ENCODE data around the gene TTLL5. TPM values are rescaled to one million over a fixed set of nuclear protein-coding genes. Genes with fewer than 3 reads are reported as not detected.

Gene TTLL5
- total and polyA plus RNA-seq, 2 of the 13 experiments (the other 11 are each of a cell fraction or from before 2014, with no cell fraction given) = 11.8 to 18.8 TPM

GRCh38 chr14:75650253-75651058, 10.6 kb upstream of the TTLL5 start:
- Histone ChIP-seq H3K27me3 (ENCODE audit: control insufficient read depth in 1 of 2, insufficient read depth in 2 of 2, low read length in 2 of 2) (no peaks in the 10 kb centered on the region), H3K4me3 (replicated peaks in 1 of 3; ENCODE audit: insufficient read depth in 1 of 3, low read depth in 2 of 3, low read length in 3 of 3) (peak overlapping the region in 2 of 3 experiments; percentile 23 to 39; a peak in 2 of 6 replicates), H3K36me3 (replicated peaks in 1 of 2; ENCODE audit: control insufficient read depth in 1 of 2, insufficient read depth in 2 of 2, low read length in 2 of 2) (peaks cover 0 to 21% of the 10 kb centered on the region in 2 experiments; a peak in 4 of 5 replicates), H3K79me2 (ENCODE audit: insufficient read depth, low read length) (no peaks in the 10 kb centered on the region), H3K27ac (ENCODE audit: extremely low read length, insufficient read depth, low read length) (peak overlapping the region; percentile 97), H3K9ac (ENCODE audit: insufficient read depth, low read depth, low read length) (peak overlapping the region; percentile 70), H3K4me2 (ENCODE audit: low read depth, low read length) (peak overlapping the region; percentile 67), H3K4me1 (ENCODE audit: insufficient read depth, low read length) (peaks cover 87% of the 10 kb centered on the region), H4K20me1 (ENCODE audit: insufficient read depth, low read length) (no peaks in the 10 kb centered on the region), H3K9me3 (ENCODE audit: low read length) (no peaks in the 10 kb centered on the region), H2AFZ (ENCODE audit: low read length) (no peak overlapping the region)
- in situ Hi-C loops (cut with HindIII; ENCODE audit: extremely low pct_ligation_motif_present, low pct_unique_long_range_greater_than_20kb) (loop anchor here (5.0 kb wide), 1 partner anchor 73 kb away; the partner anchor contains the start of gene FLVCR2), intact Hi-C loops (cut with micrococcal nuclease; ENCODE audit: unreplicated experiment) (loop anchor here (1.0 kb wide), 1 partner anchor 73 kb away; no protein-coding TSS in a partner anchor)
- ATAC-seq (peak; percentile 66), DNase-seq (ENCODE audit: low spot score) (peak; percentile 90), FAIRE-seq (peak; percentile 52)
- 15% methylated on average over 5 of the region's 5 CpGs for WGBS (ENCODE audit: low lambda C conversion rate)
- ChIA-PET POLR2A (interaction anchor here (0.7 to 7.5 kb wide), 12 partner anchors 7 to 115 kb away, joined by 3 to 127 read pairs (median 4); partner anchors contain the start of genes ERG28, FLVCR2 and TTLL5), CTCF (ENCODE audit: low intra/inter-chr PET ratio, low total read pairs) (interaction anchor here (1.2 to 5.1 kb wide), 2 partner anchors 72 to 73 kb away, joined by 4 to 123 read pairs; partner anchors contain the start of gene FLVCR2)
- BruUV-seq (replicated peaks) = TSS peak; percentile 70
- TF ChIP-seq POLR2A (IDR thresholded peaks at IDR 0.05; ENCODE audit: insufficient read depth in 1 of 2, low read depth in 2 of 2, low read length in 2 of 2) (peak; percentile 20 to 56; a peak in 2 of 4 replicates), KMT2A (CRISPR knock-in tag; IDR thresholded peaks at IDR 0.05) (0 out of 2 replicates have a peak, but pooled peaks have one; percentile 15), NCOR1 (IDR thresholded peaks at IDR 0.05; ENCODE audit: borderline replicate concordance, low read length) (peak; percentile 64; the same call in 1 of the 2 replicates), SP140L (CRISPR knock-in tag; IDR thresholded peaks at IDR 0.05; ENCODE audit: borderline replicate concordance) (no peak), NCOA2 (CRISPR knock-in tag; IDR thresholded peaks at IDR 0.05) (0 out of 2 replicates have a peak, but pooled peaks have one; percentile 61), ZNF263 (CRISPR knock-in tag; IDR thresholded peaks at IDR 0.05) (peak; percentile 26; the same call in 1 of the 2 replicates), HMG20A (CRISPR knock-in tag; IDR thresholded peaks at IDR 0.05; ENCODE audit: borderline replicate concordance) (peak; percentile 4; the same call in 1 of the 2 replicates), ZNF784 (CRISPR knock-in tag; IDR thresholded peaks at IDR 0.05; ENCODE audit: borderline replicate concordance) (0 out of 2 replicates have a peak, but pooled peaks have one; percentile 42)
- TF ChIP-seq, protein P1, sequence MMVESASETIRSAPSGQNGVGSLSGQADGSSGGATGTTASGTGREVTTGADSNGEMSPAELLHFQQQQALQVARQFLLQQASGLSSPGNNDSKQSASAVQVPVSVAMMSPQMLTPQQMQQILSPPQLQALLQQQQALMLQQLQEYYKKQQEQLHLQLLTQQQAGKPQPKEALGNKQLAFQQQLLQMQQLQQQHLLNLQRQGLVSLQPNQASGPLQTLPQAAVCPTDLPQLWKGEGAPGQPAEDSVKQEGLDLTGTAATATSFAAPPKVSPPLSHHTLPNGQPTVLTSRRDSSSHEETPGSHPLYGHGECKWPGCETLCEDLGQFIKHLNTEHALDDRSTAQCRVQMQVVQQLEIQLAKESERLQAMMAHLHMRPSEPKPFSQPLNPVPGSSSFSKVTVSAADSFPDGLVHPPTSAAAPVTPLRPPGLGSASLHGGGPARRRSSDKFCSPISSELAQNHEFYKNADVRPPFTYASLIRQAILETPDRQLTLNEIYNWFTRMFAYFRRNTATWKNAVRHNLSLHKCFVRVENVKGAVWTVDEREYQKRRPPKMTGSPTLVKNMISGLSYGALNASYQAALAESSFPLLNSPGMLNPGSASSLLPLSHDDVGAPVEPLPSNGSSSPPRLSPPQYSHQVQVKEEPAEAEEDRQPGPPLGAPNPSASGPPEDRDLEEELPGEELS (CRISPR knock-in tag; IDR thresholded peaks at IDR 0.05) = peak; percentile 81
- TF ChIP-seq, protein P2, sequence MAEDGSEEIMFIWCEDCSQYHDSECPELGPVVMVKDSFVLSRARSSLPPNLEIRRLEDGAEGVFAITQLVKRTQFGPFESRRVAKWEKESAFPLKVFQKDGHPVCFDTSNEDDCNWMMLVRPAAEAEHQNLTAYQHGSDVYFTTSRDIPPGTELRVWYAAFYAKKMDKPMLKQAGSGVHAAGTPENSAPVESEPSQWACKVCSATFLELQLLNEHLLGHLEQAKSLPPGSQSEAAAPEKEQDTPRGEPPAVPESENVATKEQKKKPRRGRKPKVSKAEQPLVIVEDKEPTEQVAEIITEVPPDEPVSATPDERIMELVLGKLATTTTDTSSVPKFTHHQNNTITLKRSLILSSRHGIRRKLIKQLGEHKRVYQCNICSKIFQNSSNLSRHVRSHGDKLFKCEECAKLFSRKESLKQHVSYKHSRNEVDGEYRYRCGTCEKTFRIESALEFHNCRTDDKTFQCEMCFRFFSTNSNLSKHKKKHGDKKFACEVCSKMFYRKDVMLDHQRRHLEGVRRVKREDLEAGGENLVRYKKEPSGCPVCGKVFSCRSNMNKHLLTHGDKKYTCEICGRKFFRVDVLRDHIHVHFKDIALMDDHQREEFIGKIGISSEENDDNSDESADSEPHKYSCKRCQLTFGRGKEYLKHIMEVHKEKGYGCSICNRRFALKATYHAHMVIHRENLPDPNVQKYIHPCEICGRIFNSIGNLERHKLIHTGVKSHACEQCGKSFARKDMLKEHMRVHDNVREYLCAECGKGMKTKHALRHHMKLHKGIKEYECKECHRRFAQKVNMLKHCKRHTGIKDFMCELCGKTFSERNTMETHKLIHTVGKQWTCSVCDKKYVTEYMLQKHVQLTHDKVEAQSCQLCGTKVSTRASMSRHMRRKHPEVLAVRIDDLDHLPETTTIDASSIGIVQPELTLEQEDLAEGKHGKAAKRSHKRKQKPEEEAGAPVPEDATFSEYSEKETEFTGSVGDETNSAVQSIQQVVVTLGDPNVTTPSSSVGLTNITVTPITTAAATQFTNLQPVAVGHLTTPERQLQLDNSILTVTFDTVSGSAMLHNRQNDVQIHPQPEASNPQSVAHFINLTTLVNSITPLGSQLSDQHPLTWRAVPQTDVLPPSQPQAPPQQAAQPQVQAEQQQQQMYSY (CRISPR knock-in tag; IDR thresholded peaks at IDR 0.05) = peak; percentile 38; the same call in 1 of the 2 replicates
- TF ChIP-seq, protein P3, sequence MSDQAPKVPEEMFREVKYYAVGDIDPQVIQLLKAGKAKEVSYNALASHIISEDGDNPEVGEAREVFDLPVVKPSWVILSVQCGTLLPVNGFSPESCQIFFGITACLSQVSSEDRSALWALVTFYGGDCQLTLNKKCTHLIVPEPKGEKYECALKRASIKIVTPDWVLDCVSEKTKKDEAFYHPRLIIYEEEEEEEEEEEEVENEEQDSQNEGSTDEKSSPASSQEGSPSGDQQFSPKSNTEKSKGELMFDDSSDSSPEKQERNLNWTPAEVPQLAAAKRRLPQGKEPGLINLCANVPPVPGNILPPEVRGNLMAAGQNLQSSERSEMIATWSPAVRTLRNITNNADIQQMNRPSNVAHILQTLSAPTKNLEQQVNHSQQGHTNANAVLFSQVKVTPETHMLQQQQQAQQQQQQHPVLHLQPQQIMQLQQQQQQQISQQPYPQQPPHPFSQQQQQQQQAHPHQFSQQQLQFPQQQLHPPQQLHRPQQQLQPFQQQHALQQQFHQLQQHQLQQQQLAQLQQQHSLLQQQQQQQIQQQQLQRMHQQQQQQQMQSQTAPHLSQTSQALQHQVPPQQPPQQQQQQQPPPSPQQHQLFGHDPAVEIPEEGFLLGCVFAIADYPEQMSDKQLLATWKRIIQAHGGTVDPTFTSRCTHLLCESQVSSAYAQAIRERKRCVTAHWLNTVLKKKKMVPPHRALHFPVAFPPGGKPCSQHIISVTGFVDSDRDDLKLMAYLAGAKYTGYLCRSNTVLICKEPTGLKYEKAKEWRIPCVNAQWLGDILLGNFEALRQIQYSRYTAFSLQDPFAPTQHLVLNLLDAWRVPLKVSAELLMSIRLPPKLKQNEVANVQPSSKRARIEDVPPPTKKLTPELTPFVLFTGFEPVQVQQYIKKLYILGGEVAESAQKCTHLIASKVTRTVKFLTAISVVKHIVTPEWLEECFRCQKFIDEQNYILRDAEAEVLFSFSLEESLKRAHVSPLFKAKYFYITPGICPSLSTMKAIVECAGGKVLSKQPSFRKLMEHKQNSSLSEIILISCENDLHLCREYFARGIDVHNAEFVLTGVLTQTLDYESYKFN (CRISPR knock-in tag; conservative IDR thresholded peaks at IDR 0.05) = peak; percentile 74
